Nephron progenitor cell (in vitro differentiated cells): ENCODE measurements around the gene SIX5.
"Not testable (repeated sequence)": the region's sequence is repeated elsewhere in the genome, so short reads cannot be mapped to it uniquely, and the experiment has no call there.

Experiments
- DNase-seq: peaks from one replicate; pipeline ENCODE4 v3.0.0; 2021
- H3K27ac Mint-ChIP-seq: 2 replicates; pipeline ENCODE4 v1.8.0; 2021; ENCODE audit warnings: mild to moderate bottlenecking, moderate library complexity, mixed read lengths
- H3K27me3 Mint-ChIP-seq: 2 replicates; pipeline ENCODE4 v1.8.0; 2021; ENCODE audit warnings: mild to moderate bottlenecking, low read depth, mixed read lengths; ENCODE audit not compliant: poor library complexity
- H3K36me3 Mint-ChIP-seq: 2 replicates; pipeline ENCODE4 v1.8.0; 2021; ENCODE audit warnings: low read depth, mixed read lengths
- H3K4me1 Mint-ChIP-seq: 2 replicates; pipeline ENCODE4 v1.8.0; 2021; ENCODE audit warnings: mixed read lengths
- H3K4me3 Mint-ChIP-seq: 2 replicates; pipeline ENCODE4 v1.8.0; 2021; ENCODE audit warnings: mild to moderate bottlenecking, moderate library complexity, mixed read lengths
- H3K9me3 Mint-ChIP-seq: 2 replicates; pipeline ENCODE4 v1.8.0; 2021; ENCODE audit warnings: mild to moderate bottlenecking, moderate library complexity, mixed read lengths
- CTCF ChIP-seq: fragments of 200-600 bp; sonication (generic); IDR thresholded peaks from 2 replicates; pipeline ENCODE4 v1.5.0; 2021; ENCODE audit warnings: antibody characterized with exemption

Gene SIX5

GRCh38 chr19:45752639-45753038 lies 16.4 kb downstream of the SIX5 start:
- Mint-ChIP-seq H3K4me1 (peaks cover 25% of the 10 kb centered on the region), H3K4me3 (no peak overlapping the region), H3K9me3 (no peaks in the 10 kb centered on the region), H3K36me3 (no peaks in the 10 kb centered on the region), H3K27me3 (peaks cover 9% of the 10 kb centered on the region), H3K27ac (peak overlapping the region; percentile 24)
- DNase-seq: no peak
- no peak for TF ChIP-seq CTCF

DNA sequence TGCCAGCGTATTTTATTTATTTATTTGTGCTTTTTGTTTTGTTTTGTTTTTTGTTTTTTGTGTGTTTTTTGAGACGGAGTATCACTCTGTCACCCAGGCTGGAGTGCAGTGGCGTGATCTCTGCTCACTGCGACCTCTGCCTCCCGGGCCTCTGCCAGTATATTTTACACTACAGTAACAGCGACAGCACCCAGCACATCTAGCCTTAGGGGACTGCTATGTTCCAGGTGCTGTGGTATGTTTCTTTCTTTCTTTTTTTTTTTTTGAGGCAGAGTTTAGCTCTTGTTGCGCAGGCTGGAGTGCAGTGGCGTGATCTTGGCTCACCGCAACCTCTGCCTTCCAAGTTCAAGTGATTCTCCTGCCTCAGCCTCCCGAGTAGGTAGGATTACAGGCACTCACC lies 17.6 kb downstream of the SIX5 start:
- not testable (repeated sequence) for H3K27me3 Mint-ChIP-seq, DNase-seq, H3K36me3 Mint-ChIP-seq, H3K4me3 Mint-ChIP-seq, H3K9me3 Mint-ChIP-seq, H3K27ac Mint-ChIP-seq
- H3K4me1 Mint-ChIP-seq: peaks cover 21% of the 10 kb centered on the region

GRCh38 chr19:45747513-45747912 lies 21.5 kb downstream of the SIX5 start:
- H3K27me3 Mint-ChIP-seq: peaks cover 9% of the 10 kb centered on the region
- H3K4me1 Mint-ChIP-seq: peaks cover 19% of the 10 kb centered on the region
- no peak for TF ChIP-seq CTCF
- no peaks in the 10 kb centered on the region for H3K36me3 Mint-ChIP-seq
- H3K27ac Mint-ChIP-seq: no peak overlapping the region
- H3K9me3 Mint-ChIP-seq: no peaks in the 10 kb centered on the region
- DNase-seq: no peak
- no peak overlapping the region for H3K4me3 Mint-ChIP-seq

GRCh38 chr19:45746866-45747265 lies 22.2 kb downstream of the SIX5 start:
- TF ChIP-seq CTCF: no peak
- Mint-ChIP-seq H3K27ac (no peak overlapping the region), H3K27me3 (peaks cover 13% of the 10 kb centered on the region), H3K36me3 (no peaks in the 10 kb centered on the region), H3K4me1 (peaks cover 22% of the 10 kb centered on the region), H3K9me3 (no peaks in the 10 kb centered on the region), H3K4me3 (no peak overlapping the region)
- no peak for DNase-seq

- Mint-ChIP-seq H3K36me3 (no peaks in the 10 kb centered on the region), H3K27ac (peak overlapping the region; percentile 36), H3K27me3 (peaks cover 10% of the 10 kb centered on the region), H3K9me3 (no peaks in the 10 kb centered on the region), H3K4me3 (no peak overlapping the region), H3K4me1 (peaks cover 22% of the 10 kb centered on the region)
- TF ChIP-seq CTCF: no peak
- DNase-seq: no peak
Measured at GRCh38 chr19:45745606-45746005, 23.4 kb downstream of the SIX5 start.

DNA sequence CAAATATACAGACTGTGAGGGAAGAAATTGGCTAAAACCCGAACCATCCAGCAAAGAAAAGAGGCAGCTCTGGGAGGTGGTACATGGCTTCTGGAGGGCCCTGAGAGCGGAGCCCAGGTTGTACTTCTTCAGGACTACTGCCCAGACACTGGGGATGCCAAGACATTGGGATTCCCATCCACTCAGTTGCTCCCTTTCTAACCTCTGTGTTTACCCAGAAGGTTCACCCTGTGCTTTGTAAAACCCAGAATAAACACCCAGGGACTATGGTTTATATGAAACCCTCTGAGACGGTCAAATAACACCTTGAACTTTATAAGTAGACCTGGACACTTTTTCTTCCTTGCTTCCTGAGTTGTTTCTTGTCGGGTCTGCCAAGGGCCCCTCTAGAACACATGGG lies 26.1 kb downstream of the SIX5 start:
- DNase-seq: no peak
- Mint-ChIP-seq H3K36me3 (no peaks in the 10 kb centered on the region), H3K27ac (no peak overlapping the region), H3K9me3 (no peaks in the 10 kb centered on the region), H3K4me3 (no peak overlapping the region), H3K27me3 (peaks cover 9% of the 10 kb centered on the region), H3K4me1 (peaks cover 22% of the 10 kb centered on the region)
- TF ChIP-seq CTCF: no peak
